Activated CD8-positive, alpha-beta T cell treated with anti-CD3 and anti-CD28 coated beads for 36 hours (primary cell): Measurements from ENCODE around the gene BTRC. TPM values are rescaled to one million over a fixed set of nuclear protein-coding genes. Genes with fewer than 3 reads are reported as not detected.
"Not testable (repeated sequence)": the region's sequence is repeated elsewhere in the genome, so short reads cannot be mapped to it uniquely, and the experiment has no call there.

Experiments used
- ATAC-seq: fragments of 200-7000 bp; cut with Tn5 transposase; one replicate; pipeline ENCODE4 v1.10.0; 2021; ENCODE audit warnings: mild to moderate bottlenecking, moderate library complexity
- CTCF ChIA-PET: fragments of 350-600 bp; sonication (Branson Sonifier 250); formaldehyde crosslinking; loops from one replicate; lab custom pipeline; 2021; ENCODE audit warnings: antibody characterized with exemption; lab: Charles Lee
- POLR2A ChIA-PET: fragments of 350-600 bp; sonication (Branson Sonifier 250); formaldehyde crosslinking; loops from one replicate; lab custom pipeline; 2021; ENCODE audit warnings: antibody characterized with exemption; lab: Charles Lee
- DNase-seq: peaks from one replicate; pipeline ENCODE4 v3.0.0-alpha.2; 2020
- H3K27ac Mint-ChIP-seq: one replicate; pipeline ENCODE4 v1.8.0; 2021; ENCODE audit warnings: mild to moderate bottlenecking, mixed read lengths
- H3K27me3 Mint-ChIP-seq: one replicate; pipeline ENCODE4 v1.8.0; 2021; ENCODE audit warnings: mixed read lengths
- H3K36me3 Mint-ChIP-seq: one replicate; pipeline ENCODE4 v1.8.0; 2021; ENCODE audit warnings: low read depth, mixed read lengths
- H3K4me1 Mint-ChIP-seq: one replicate; pipeline ENCODE4 v1.8.0; 2021; ENCODE audit warnings: low read depth, mixed read lengths
- H3K4me3 Mint-ChIP-seq: one replicate; pipeline ENCODE4 v1.8.0; 2021; ENCODE audit warnings: mild to moderate bottlenecking, moderate library complexity, mixed read lengths
- H3K9me3 Mint-ChIP-seq: one replicate; pipeline ENCODE4 v1.8.0; 2021; ENCODE audit warnings: mixed read lengths
- intact Hi-C: fragments of 100-400 bp; cut with micrococcal nuclease; formaldehyde crosslinking; loops from one replicate; pipeline ENCODE4 v1.10.0; 2022
- total RNA-seq, 2 experiments: library from RNA; stranded (reverse); gene quantifications; one replicate each; pipeline ENCODE4 v1.2.3, GENCODE V29; 2021
- TF ChIP-seq, protein P1 (sequence below): fragments of 200-600 bp; IDR thresholded peaks from one replicate; pipeline ENCODE4 v1.8.0; 2022; ENCODE audit warnings: antibody characterized with exemption, mild to moderate bottlenecking

BTRC gene
- total RNA-seq, 2 experiments from 2014 or later, result 11.6 to 14.6 TPM

GRCh38 chr10:101358706-101359300 lies 4.8 kb downstream of the BTRC start:
- Mint-ChIP-seq H3K4me1 (peaks cover 28% of the 10 kb centered on the region), H3K27me3 (peaks cover under 1% of the 10 kb centered on the region), H3K36me3 (peaks cover 10% of the 10 kb centered on the region), H3K27ac (no peak overlapping the region), H3K9me3 (no peaks in the 10 kb centered on the region), H3K4me3 (no peak overlapping the region)
- no peak for DNase-seq
- POLR2A ChIA-PET, result no interaction called here
- TF ChIP-seq, protein P1, sequence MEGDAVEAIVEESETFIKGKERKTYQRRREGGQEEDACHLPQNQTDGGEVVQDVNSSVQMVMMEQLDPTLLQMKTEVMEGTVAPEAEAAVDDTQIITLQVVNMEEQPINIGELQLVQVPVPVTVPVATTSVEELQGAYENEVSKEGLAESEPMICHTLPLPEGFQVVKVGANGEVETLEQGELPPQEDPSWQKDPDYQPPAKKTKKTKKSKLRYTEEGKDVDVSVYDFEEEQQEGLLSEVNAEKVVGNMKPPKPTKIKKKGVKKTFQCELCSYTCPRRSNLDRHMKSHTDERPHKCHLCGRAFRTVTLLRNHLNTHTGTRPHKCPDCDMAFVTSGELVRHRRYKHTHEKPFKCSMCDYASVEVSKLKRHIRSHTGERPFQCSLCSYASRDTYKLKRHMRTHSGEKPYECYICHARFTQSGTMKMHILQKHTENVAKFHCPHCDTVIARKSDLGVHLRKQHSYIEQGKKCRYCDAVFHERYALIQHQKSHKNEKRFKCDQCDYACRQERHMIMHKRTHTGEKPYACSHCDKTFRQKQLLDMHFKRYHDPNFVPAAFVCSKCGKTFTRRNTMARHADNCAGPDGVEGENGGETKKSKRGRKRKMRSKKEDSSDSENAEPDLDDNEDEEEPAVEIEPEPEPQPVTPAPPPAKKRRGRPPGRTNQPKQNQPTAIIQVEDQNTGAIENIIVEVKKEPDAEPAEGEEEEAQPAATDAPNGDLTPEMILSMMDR, result no peak
- CTCF ChIA-PET, result no interaction called here
- ATAC-seq, result no peak
- intact Hi-C loops, result no loop called here

- POLR2A ChIA-PET, result interaction anchor here (1.4 kb wide), 1 partner anchor 8 kb away, joined by 3 read pairs; no protein-coding TSS in a partner anchor
- DNase-seq, H3K27ac Mint-ChIP-seq, intact Hi-C loops, H3K9me3 Mint-ChIP-seq, H3K36me3 Mint-ChIP-seq, ATAC-seq, CTCF ChIA-PET, H3K4me3 Mint-ChIP-seq, H3K27me3 Mint-ChIP-seq: not testable (repeated sequence)
- H3K4me1 Mint-ChIP-seq, result peaks cover 24% of the 10 kb centered on the region
Measured at GRCh38 chr10:101360090-101360489, 6.1 kb downstream of the BTRC start.

DNA sequence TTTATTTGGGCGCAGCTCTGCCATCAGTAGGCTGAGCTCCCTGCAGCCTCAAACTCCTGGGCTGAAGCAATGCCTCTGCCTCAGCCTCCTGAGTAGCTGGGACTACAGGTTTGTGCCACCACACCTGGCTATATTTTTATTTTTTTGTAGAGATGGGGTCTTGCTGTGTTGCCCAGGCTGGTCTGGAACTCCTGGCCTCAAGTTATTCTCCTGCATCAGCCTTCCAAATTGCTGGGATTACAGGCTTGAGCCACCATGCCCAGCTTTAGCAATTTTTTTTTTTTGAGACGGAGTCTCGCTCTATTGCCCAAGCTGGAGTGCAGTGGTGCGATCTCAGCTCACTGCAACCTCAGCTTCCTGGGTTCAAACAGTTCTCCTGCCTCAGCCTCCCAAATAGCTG lies 6.9 kb downstream of the BTRC start:
- H3K27ac Mint-ChIP-seq, DNase-seq, H3K36me3 Mint-ChIP-seq, intact Hi-C loops, ATAC-seq, H3K27me3 Mint-ChIP-seq, H3K4me3 Mint-ChIP-seq, H3K9me3 Mint-ChIP-seq: not testable (repeated sequence)
- H3K4me1 Mint-ChIP-seq, result peaks cover 18% of the 10 kb centered on the region
- ChIA-PET CTCF (interaction anchor here (0.8 kb wide), 1 partner anchor 69 kb away, joined by 3 read pairs; no protein-coding TSS in a partner anchor), POLR2A (interaction anchor here (1.4 kb wide), 1 partner anchor 9 kb away, joined by 3 read pairs; no protein-coding TSS in a partner anchor)

DNA sequence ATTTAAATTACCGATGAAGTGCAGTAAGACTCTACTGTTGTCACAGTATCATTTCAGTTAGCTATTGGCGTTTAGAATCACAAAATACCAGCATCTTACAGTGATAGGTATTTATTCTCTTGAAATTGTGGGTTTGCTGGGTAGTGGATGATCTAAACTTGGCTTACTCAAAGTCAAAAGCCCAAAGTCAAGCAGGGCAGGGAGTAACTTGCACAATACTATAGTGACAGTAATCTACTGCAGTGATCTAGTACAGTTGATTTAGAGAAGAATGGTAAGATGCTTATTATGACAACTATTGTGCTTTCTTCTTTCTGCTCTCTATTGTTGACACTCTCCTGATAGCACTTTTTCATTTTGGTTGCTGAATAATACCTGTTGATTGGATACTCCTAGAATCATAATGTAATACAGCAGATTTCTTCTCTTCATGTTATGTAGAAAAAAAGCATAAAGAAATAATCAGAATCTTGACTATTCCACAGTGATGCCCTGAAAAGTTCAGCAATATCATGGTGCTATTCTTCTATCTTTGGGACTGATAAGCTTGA lies 10.0 kb downstream of the BTRC start:
- no peak overlapping the region for H3K27ac Mint-ChIP-seq
- peaks cover 20% of the 10 kb centered on the region for H3K4me1 Mint-ChIP-seq
- H3K9me3 Mint-ChIP-seq, result no peaks in the 10 kb centered on the region
- H3K4me3 Mint-ChIP-seq, result no peak overlapping the region
- ChIA-PET CTCF (interaction anchor here (1.9 kb wide), 1 partner anchor 9 kb away, joined by 6 read pairs; the partner anchor contains the start of gene BTRC), POLR2A (no interaction called here)
- ATAC-seq, result no peak
- peaks cover 2% of the 10 kb centered on the region for H3K36me3 Mint-ChIP-seq
- DNase-seq, result no peak
- TF ChIP-seq, protein P1, result no peak
- no peaks in the 10 kb centered on the region for H3K27me3 Mint-ChIP-seq
- intact Hi-C loops, result no loop called here

GRCh38 chr10:101364721-101365120 lies 10.8 kb downstream of the BTRC start:
- no peaks in the 10 kb centered on the region for H3K27me3 Mint-ChIP-seq
- intact Hi-C loops, result no loop called here
- CTCF ChIA-PET, result interaction anchor here (2.1 kb wide), 1 partner anchor 80 kb away, joined by 4 read pairs; no protein-coding TSS in a partner anchor
- ATAC-seq, result no peak
- H3K36me3 Mint-ChIP-seq, result peaks cover 2% of the 10 kb centered on the region
- H3K9me3 Mint-ChIP-seq, result no peaks in the 10 kb centered on the region
- TF ChIP-seq, protein P1, result no peak
- no peak for DNase-seq
- POLR2A ChIA-PET, result no interaction called here
- no peak overlapping the region for H3K27ac Mint-ChIP-seq
- peaks cover 23% of the 10 kb centered on the region for H3K4me1 Mint-ChIP-seq
- no peak overlapping the region for H3K4me3 Mint-ChIP-seq
